HEK293 (cell line): ENCODE data around the gene FAM181B.
"Not testable (repeated sequence)": the region's sequence is repeated elsewhere in the genome, so short reads cannot be mapped to it uniquely, and the experiment has no call there.

Experiments
- SALL2 ChIP-seq: fragments of 450-650 bp; formaldehyde crosslinking; IDR thresholded peaks from 2 replicates; pipeline ENCODE4 v1.5.0; 2017; ENCODE audit warnings: missing biosample characterization, mild to moderate bottlenecking, missing genetic modification characterization, borderline replicate concordance
- ZBTB10 ChIP-seq: fragments of 450-650 bp; formaldehyde crosslinking; IDR thresholded peaks from 2 replicates; pipeline ENCODE4 v1.5.1; 2016; ENCODE audit warnings: missing biosample characterization, missing genetic modification characterization
- ZFHX2 ChIP-seq: fragments of 450-650 bp; formaldehyde crosslinking; conservative IDR thresholded peaks from 2 replicates; pipeline ENCODE4 v1.5.1; 2016; ENCODE audit warnings: missing biosample characterization, missing genetic modification characterization
- ZNF146 ChIP-seq: fragments of 450-650 bp; formaldehyde crosslinking; IDR thresholded peaks from 2 replicates; pipeline ENCODE4 v1.5.1; 2016; ENCODE audit warnings: missing biosample characterization, missing genetic modification characterization
- ZNF501 ChIP-seq: fragments of 450-650 bp; formaldehyde crosslinking; IDR thresholded peaks from 2 replicates; pipeline ENCODE4 v1.5.1; 2016; ENCODE audit warnings: missing biosample characterization, missing genetic modification characterization
- ZNF558 ChIP-seq: fragments of 450-650 bp; formaldehyde crosslinking; IDR thresholded peaks from 2 replicates; pipeline ENCODE4 v1.5.1; 2016; ENCODE audit warnings: missing biosample characterization, missing genetic modification characterization
- TF ChIP-seq, protein P1 (sequence below): fragments of 450-650 bp; formaldehyde crosslinking; IDR thresholded peaks from 2 replicates; pipeline ENCODE4 v1.5.1; 2016; ENCODE audit warnings: missing biosample characterization, missing genetic modification characterization
- TF ChIP-seq, protein P2 (sequence below): fragments of 450-650 bp; IDR thresholded peaks from 2 replicates; pipeline ENCODE4 v1.5.1; 2018; ENCODE audit warnings: missing biosample characterization, mild to moderate bottlenecking, missing genetic modification characterization
- TF ChIP-seq, protein P3 (sequence below): fragments of 450-650 bp; formaldehyde crosslinking; IDR thresholded peaks from 2 replicates; pipeline ENCODE4 v1.5.1; 2016; ENCODE audit warnings: missing biosample characterization, missing genetic modification characterization

DNA sequence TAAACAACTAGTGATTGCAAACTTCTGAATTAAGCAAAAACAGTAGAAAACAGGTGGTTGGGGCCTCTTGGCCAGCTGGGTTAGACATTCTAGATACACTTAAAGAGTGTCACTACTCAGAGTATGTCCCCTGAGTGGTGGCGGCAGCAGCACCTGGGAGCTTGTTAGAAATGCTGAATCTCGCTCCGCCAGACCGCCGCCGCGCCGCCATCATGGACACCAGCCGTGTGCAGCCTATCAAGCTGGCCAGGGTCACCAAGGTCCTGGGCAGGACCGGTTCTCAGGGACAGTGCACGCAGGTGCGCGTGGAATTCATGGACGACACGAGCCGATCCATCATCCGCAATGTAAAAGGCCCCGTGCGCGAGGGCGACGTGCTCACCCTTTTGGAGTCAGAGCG is 44.3 kb downstream of the FAM181B start:
- TF ChIP-seq, protein P1, sequence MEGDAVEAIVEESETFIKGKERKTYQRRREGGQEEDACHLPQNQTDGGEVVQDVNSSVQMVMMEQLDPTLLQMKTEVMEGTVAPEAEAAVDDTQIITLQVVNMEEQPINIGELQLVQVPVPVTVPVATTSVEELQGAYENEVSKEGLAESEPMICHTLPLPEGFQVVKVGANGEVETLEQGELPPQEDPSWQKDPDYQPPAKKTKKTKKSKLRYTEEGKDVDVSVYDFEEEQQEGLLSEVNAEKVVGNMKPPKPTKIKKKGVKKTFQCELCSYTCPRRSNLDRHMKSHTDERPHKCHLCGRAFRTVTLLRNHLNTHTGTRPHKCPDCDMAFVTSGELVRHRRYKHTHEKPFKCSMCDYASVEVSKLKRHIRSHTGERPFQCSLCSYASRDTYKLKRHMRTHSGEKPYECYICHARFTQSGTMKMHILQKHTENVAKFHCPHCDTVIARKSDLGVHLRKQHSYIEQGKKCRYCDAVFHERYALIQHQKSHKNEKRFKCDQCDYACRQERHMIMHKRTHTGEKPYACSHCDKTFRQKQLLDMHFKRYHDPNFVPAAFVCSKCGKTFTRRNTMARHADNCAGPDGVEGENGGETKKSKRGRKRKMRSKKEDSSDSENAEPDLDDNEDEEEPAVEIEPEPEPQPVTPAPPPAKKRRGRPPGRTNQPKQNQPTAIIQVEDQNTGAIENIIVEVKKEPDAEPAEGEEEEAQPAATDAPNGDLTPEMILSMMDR (tag by site-specific recombination): not testable (repeated sequence)
- not testable (repeated sequence) for TF ChIP-seq ZBTB10 (tag by site-specific recombination); ZNF146 (tag by site-specific recombination); SALL2 (tag by site-specific recombination); ZFHX2 (tag by site-specific recombination); ZNF558 (tag by site-specific recombination); ZNF501
- TF ChIP-seq, protein P2, sequence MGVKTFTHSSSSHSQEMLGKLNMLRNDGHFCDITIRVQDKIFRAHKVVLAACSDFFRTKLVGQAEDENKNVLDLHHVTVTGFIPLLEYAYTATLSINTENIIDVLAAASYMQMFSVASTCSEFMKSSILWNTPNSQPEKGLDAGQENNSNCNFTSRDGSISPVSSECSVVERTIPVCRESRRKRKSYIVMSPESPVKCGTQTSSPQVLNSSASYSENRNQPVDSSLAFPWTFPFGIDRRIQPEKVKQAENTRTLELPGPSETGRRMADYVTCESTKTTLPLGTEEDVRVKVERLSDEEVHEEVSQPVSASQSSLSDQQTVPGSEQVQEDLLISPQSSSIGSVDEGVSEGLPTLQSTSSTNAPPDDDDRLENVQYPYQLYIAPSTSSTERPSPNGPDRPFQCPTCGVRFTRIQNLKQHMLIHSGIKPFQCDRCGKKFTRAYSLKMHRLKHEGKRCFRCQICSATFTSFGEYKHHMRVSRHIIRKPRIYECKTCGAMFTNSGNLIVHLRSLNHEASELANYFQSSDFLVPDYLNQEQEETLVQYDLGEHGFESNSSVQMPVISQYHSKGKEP (tag by site-specific recombination): not testable (repeated sequence)
- TF ChIP-seq, protein P3, sequence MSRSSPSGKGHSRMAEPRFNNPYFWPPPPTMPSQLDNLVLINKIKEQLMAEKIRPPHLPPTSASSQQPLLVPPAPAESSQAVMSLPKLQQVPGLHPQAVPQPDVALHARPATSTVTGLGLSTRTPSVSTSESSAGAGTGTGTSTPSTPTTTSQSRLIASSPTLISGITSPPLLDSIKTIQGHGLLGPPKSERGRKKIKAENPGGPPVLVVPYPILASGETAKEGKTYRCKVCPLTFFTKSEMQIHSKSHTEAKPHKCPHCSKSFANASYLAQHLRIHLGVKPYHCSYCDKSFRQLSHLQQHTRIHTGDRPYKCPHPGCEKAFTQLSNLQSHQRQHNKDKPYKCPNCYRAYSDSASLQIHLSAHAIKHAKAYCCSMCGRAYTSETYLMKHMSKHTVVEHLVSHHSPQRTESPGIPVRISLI (tag by site-specific recombination): not testable (repeated sequence)
